HepG2 (cell line): ENCODE results near the gene COQ6. TPM values are rescaled to one million over a fixed set of nuclear protein-coding genes. Genes with fewer than 3 reads are reported as not detected.

Experiments used
- CBX5 ChIP-seq: sonication (generic); formaldehyde crosslinking; IDR thresholded peaks from 2 replicates; pipeline ENCODE4 v1.4.0; 2020; ENCODE audit warnings: missing genetic modification reagents, borderline replicate concordance
- DNMT3B ChIP-seq: conservative IDR thresholded peaks from 2 replicates; pipeline ENCODE4 v1.6.1; 2016; ENCODE audit warnings: missing biosample characterization, control low read depth
- FLYWCH1 ChIP-seq: sonication (generic); formaldehyde crosslinking; IDR thresholded peaks from 2 replicates; pipeline ENCODE4 v1.8.1; 2023; ENCODE audit warnings: mild to moderate bottlenecking, missing genetic modification reagents
- FOSL2 ChIP-seq: sonication (generic); formaldehyde crosslinking; IDR thresholded peaks from 2 replicates; pipeline ENCODE4 v1.4.0; 2020; ENCODE audit warnings: missing genetic modification reagents
- GZF1 ChIP-seq: sonication (generic); formaldehyde crosslinking; IDR thresholded peaks from 2 replicates; pipeline ENCODE4 v1.5.1; 2020; ENCODE audit warnings: mild to moderate bottlenecking, missing genetic modification reagents
- MBD4 ChIP-seq: IDR thresholded peaks from 2 replicates; pipeline ENCODE4 v1.6.1; 2012; ENCODE audit warnings: low read length, inconsistent platforms, borderline replicate concordance
- NFKB2 ChIP-seq: sonication (generic); formaldehyde crosslinking; IDR thresholded peaks from 2 replicates; pipeline ENCODE4 v1.4.0; 2020; ENCODE audit warnings: missing genetic modification reagents, borderline replicate concordance
- NKX3-1 ChIP-seq: sonication (generic); formaldehyde crosslinking; IDR thresholded peaks from 2 replicates; pipeline ENCODE4 v1.5.0; 2020; ENCODE audit warnings: missing genetic modification reagents
- RCOR2 ChIP-seq: IDR thresholded peaks from 2 replicates; pipeline ENCODE4 v1.6.1; 2016; ENCODE audit warnings: missing biosample characterization, missing genetic modification reagents
- RFX1 ChIP-seq: fragments of 450-650 bp; IDR thresholded peaks from 2 replicates; pipeline ENCODE4 v1.6.1; 2017
- SOX13 ChIP-seq, 3 experiments: fragments of 450-650 bp in 1 of 3; sonication (generic) in 1 of 3; formaldehyde crosslinking in 1 of 3; IDR thresholded peaks in 2 of 3; conservative IDR thresholded peaks in 1 of 3; 2 replicates each; pipeline versions ENCODE4 v1.5.0 to v1.6.1; 2016 to 2020; ENCODE audit warnings: antibody characterized with exemption in 1 of 3, mild to moderate bottlenecking in 1 of 3, missing compliant biosample characterization in 1 of 3, missing genetic modification reagents in 1 of 3, moderate library complexity in 1 of 3
- TFAP4 ChIP-seq: sonication (generic); IDR thresholded peaks from 2 replicates; pipeline ENCODE4 v1.6.1; 2016; ENCODE audit warnings: low read depth, borderline replicate concordance
- TOPORS ChIP-seq: sonication (generic); formaldehyde crosslinking; IDR thresholded peaks from 2 replicates; pipeline ENCODE4 v1.8.0; 2023; ENCODE audit warnings: mild to moderate bottlenecking, missing genetic modification reagents
- ZC3H13 ChIP-seq: sonication (generic); formaldehyde crosslinking; IDR thresholded peaks from 2 replicates; pipeline ENCODE4 v1.8.1; 2023; ENCODE audit warnings: mild to moderate bottlenecking, missing genetic modification reagents, moderate library complexity
- ZKSCAN8 ChIP-seq: IDR thresholded peaks from 2 replicates; pipeline ENCODE4 v1.6.1; 2016; ENCODE audit warnings: borderline replicate concordance, missing genetic modification reagents, missing compliant biosample characterization
- ZNF124 ChIP-seq: sonication (generic); formaldehyde crosslinking; IDR thresholded peaks from 2 replicates; pipeline ENCODE4 v1.4.0; 2020; ENCODE audit warnings: missing genetic modification reagents
- ZNF138 ChIP-seq: sonication (generic); formaldehyde crosslinking; IDR thresholded peaks from 2 replicates; pipeline ENCODE4 v1.5.0; 2020; ENCODE audit warnings: mild to moderate bottlenecking, low read depth, missing genetic modification reagents
- ZNF263 ChIP-seq: sonication (generic); formaldehyde crosslinking; IDR thresholded peaks from 2 replicates; pipeline ENCODE4 v1.4.0; 2020; ENCODE audit warnings: missing genetic modification reagents
- ZNF292 ChIP-seq: sonication (generic); formaldehyde crosslinking; IDR thresholded peaks from 2 replicates; pipeline ENCODE4 v1.8.1; 2022; ENCODE audit warnings: mild to moderate bottlenecking, low read depth, missing genetic modification reagents, borderline replicate concordance
- ZNF317 ChIP-seq: sonication (generic); formaldehyde crosslinking; IDR thresholded peaks from 2 replicates; pipeline ENCODE4 v1.5.0; 2020; ENCODE audit warnings: mild to moderate bottlenecking, missing genetic modification reagents
- ZNF441 ChIP-seq: sonication (generic); formaldehyde crosslinking; IDR thresholded peaks from 2 replicates; pipeline ENCODE4 v1.7.0; 2021; ENCODE audit warnings: missing genetic modification reagents, borderline replicate concordance
- ZNF562 ChIP-seq: sonication (generic); formaldehyde crosslinking; IDR thresholded peaks from 2 replicates; pipeline ENCODE4 v1.8.0; 2022; ENCODE audit warnings: missing genetic modification reagents, borderline replicate concordance
- ZNF580 ChIP-seq: IDR thresholded peaks from 2 replicates; pipeline ENCODE4 v1.6.1; 2016; ENCODE audit warnings: low read depth, borderline replicate concordance
- ZNF607 ChIP-seq: sonication (generic); formaldehyde crosslinking; IDR thresholded peaks from 2 replicates; pipeline ENCODE4 v1.5.1; 2020; ENCODE audit warnings: missing genetic modification reagents, mild to moderate bottlenecking, borderline replicate concordance
- ZNF773 ChIP-seq: sonication (generic); formaldehyde crosslinking; IDR thresholded peaks from 2 replicates; pipeline ENCODE4 v1.4.0; 2020; ENCODE audit warnings: missing genetic modification reagents, borderline replicate concordance
- polyA plus RNA-seq, 8 experiments: library from polyadenylated mRNA; depleted of rRNA in 3 of 8; stranded (reverse) in 7 of 8; unstranded in 1 of 8; fragments of >200 nt; fragmentation: Illumina TruSeq in 4 of 8; extraction: Trizol in 4 of 8; gene quantifications; 2 replicates each; pipeline versions ENCODE4 v1.2.1 to v1.2.3, GENCODE V29; 2011 to 2016; ENCODE audit warnings: low read depth in 4 of 8, missing spikeins in 1 of 8, mixed read lengths in 1 of 8; ENCODE audit not compliant: insufficient read depth in 1 of 8
- total RNA-seq, 5 experiments: library from RNA; depleted of rRNA; stranded (reverse); fragments of >200 nt; fragmentation: Illumina TruSeq; extraction: Trizol; gene quantifications; 2 replicates each; pipeline ENCODE4 v1.2.3, GENCODE V29; 2016; ENCODE audit warnings: low read depth in 1 of 5
- TF ChIP-seq, protein P1 (sequence below): sonication (generic); formaldehyde crosslinking; IDR thresholded peaks from 2 replicates; pipeline ENCODE4 v1.4.0; 2020; ENCODE audit warnings: missing genetic modification reagents
- TF ChIP-seq, protein P2 (sequence below): sonication (generic); formaldehyde crosslinking; IDR thresholded peaks from 2 replicates; pipeline ENCODE4 v1.4.0; 2020; ENCODE audit warnings: missing genetic modification reagents, borderline replicate concordance

Gene COQ6
- total and polyA plus RNA-seq, 2 of the 13 experiments (the other 11 are each of a cell fraction or from before 2014, with no cell fraction given) = 18.9 to 34.7 TPM

DNA sequence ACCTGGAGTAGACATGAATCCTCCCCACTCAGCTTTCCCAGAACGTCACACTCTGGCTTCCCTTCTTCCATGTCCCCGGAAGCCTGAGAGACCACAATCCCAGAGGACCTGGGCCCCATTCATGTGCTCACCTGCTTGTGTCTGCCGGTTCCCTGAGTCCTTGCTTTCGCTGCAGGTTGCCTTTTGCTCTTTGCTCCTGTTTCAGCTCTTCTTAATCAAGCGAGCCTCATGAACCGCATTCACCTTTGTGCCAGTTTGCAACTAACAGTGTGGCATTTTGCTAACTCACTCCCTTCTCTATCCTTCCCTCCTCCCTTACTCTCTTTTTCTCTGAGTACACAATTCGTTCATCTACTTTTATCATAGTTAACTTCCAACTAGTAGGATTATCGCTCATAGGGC, 45.9 kb downstream of the COQ6 start (continued):
- TF ChIP-seq ZNF562 (no peak), TFAP4 (0 out of 2 replicates have a peak, but pooled peaks have one; percentile 12), ZNF773 (CRISPR knock-in tag) (no peak), FOSL2 (CRISPR knock-in tag) (peak; percentile 33; the same call in 1 of the 2 replicates), ZNF138 (CRISPR knock-in tag) (0 out of 2 replicates have a peak, but pooled peaks have one; percentile 38), SOX13 (IDR thresholded peaks at IDR 0.05) (no peak), SOX13 (CRISPR knock-in tag; conservative IDR thresholded peaks at IDR 0.05 in 1 of 2, IDR thresholded peaks at IDR 0.05 in 1 of 2) (peak in 1 of 2 experiments; percentile 62; a peak in 2 of 4 replicates), FLYWCH1 (CRISPR knock-in tag) (no peak), NFKB2 (CRISPR knock-in tag) (no peak), ZNF292 (no peak), NKX3-1 (no peak), CBX5 (CRISPR knock-in tag) (no peak), ZNF580 (CRISPR knock-in tag) (no peak), TOPORS (CRISPR knock-in tag) (no peak), GZF1 (CRISPR knock-in tag) (no peak), RFX1 (no peak), ZC3H13 (CRISPR knock-in tag) (no peak), ZNF317 (0 out of 2 replicates have a peak, but pooled peaks have one; percentile 30), ZNF263 (CRISPR knock-in tag) (peak; percentile 46; the same call in 1 of the 2 replicates), ZNF124 (CRISPR knock-in tag) (no peak), RCOR2 (no peak), ZNF441 (no peak), MBD4 (no peak), DNMT3B (no peak), ZKSCAN8 (CRISPR knock-in tag) (peak; percentile 54; the same call in 1 of the 2 replicates), ZNF607 (CRISPR knock-in tag) (no peak)
- TF ChIP-seq, protein P1, sequence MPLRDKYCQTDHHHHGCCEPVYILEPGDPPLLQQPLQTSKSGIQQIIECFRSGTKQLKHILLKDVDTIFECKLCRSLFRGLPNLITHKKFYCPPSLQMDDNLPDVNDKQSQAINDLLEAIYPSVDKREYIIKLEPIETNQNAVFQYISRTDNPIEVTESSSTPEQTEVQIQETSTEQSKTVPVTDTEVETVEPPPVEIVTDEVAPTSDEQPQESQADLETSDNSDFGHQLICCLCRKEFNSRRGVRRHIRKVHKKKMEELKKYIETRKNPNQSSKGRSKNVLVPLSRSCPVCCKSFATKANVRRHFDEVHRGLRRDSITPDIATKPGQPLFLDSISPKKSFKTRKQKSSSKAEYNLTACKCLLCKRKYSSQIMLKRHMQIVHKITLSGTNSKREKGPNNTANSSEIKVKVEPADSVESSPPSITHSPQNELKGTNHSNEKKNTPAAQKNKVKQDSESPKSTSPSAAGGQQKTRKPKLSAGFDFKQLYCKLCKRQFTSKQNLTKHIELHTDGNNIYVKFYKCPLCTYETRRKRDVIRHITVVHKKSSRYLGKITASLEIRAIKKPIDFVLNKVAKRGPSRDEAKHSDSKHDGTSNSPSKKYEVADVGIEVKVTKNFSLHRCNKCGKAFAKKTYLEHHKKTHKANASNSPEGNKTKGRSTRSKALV (CRISPR knock-in tag) = no peak
- TF ChIP-seq, protein P2, sequence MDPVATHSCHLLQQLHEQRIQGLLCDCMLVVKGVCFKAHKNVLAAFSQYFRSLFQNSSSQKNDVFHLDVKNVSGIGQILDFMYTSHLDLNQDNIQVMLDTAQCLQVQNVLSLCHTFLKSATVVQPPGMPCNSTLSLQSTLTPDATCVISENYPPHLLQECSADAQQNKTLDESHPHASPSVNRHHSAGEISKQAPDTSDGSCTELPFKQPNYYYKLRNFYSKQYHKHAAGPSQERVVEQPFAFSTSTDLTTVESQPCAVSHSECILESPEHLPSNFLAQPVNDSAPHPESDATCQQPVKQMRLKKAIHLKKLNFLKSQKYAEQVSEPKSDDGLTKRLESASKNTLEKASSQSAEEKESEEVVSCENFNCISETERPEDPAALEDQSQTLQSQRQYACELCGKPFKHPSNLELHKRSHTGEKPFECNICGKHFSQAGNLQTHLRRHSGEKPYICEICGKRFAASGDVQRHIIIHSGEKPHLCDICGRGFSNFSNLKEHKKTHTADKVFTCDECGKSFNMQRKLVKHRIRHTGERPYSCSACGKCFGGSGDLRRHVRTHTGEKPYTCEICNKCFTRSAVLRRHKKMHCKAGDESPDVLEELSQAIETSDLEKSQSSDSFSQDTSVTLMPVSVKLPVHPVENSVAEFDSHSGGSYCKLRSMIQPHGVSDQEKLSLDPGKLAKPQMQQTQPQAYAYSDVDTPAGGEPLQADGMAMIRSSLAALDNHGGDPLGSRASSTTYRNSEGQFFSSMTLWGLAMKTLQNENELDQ (CRISPR knock-in tag) = 0 out of 2 replicates have a peak, but pooled peaks have one; percentile 21
